NOMO-1 (cell line): ENCODE results near the gene FAM168A.

Experiments used
- DNase-seq, 2 experiments: peaks; one replicate each; lab custom pipeline; 2025; ENCODE audit not compliant: unreplicated experiment in 2 of 2; lab: John Stamatoyannopoulos, UW

The FAM168A gene

GRCh38 chr11:73405146-73405510 is 192.8 kb downstream of the FAM168A start:
- DNase-seq: no peak

- no peak for DNase-seq
Measured at GRCh38 chr11:73404506-73405145, 193.3 kb downstream of the FAM168A start.

GRCh38 chr11:73404048-73404447 is 193.9 kb downstream of the FAM168A start:
- DNase-seq: peak; percentile 19 to 54

GRCh38 chr11:73403541-73403940 is 194.4 kb downstream of the FAM168A start:
- DNase-seq: no peak

GRCh38 chr11:73402834-73403185 is 195.1 kb downstream of the FAM168A start:
- peak in 1 of 2 experiments; percentile 24 for DNase-seq

- no peak for DNase-seq
Measured at GRCh38 chr11:73401924-73402833, 195.7 kb downstream of the FAM168A start.

- no peak for DNase-seq
Measured at GRCh38 chr11:73401217-73401923, 196.5 kb downstream of the FAM168A start.

- DNase-seq: no peak
Measured at GRCh38 chr11:73400293-73400692, 197.6 kb downstream of the FAM168A start.

- DNase-seq: no peak
Measured at GRCh38 chr11:73399636-73400035, 198.3 kb downstream of the FAM168A start.

GRCh38 chr11:73399159-73399590 is 198.7 kb downstream of the FAM168A start:
- DNase-seq: no peak

- DNase-seq: no peak
Measured at GRCh38 chr11:73398721-73399120, 199.2 kb downstream of the FAM168A start.

GRCh38 chr11:73398132-73398526 is 199.8 kb downstream of the FAM168A start:
- no peak for DNase-seq

- no peak for DNase-seq
Measured at GRCh38 chr11:73397468-73398131, 200.3 kb downstream of the FAM168A start.

GRCh38 chr11:73396985-73397384 is 200.9 kb downstream of the FAM168A start:
- no peak for DNase-seq

- no peak for DNase-seq
Measured at GRCh38 chr11:73396251-73396930, 201.5 kb downstream of the FAM168A start.

GRCh38 chr11:73395297-73396208 is 202.4 kb downstream of the FAM168A start:
- DNase-seq: no peak

GRCh38 chr11:73394416-73395296 is 203.3 kb downstream of the FAM168A start:
- DNase-seq: no peak
